Prostate gland (tissue), 2 donors: ENCODE measurements around the gene BNIP3.

Experiments
- POLR2AphosphoS5 ChIP-seq: sonication (generic); formaldehyde crosslinking; IDR thresholded peaks from one replicate; pipeline ENCODE4 v1.6.1; 2017; ENCODE audit warnings: antibody characterized with exemption
- TF ChIP-seq, protein P1 (sequence below), 4 experiments: fragments of 200-600 bp in 2 of 4; fragments of 450-650 bp in 2 of 4; sonication (generic) in 2 of 4; IDR thresholded peaks; 1 replicate in 3 of 4; 2 replicates in 1 of 4; pipeline ENCODE4 v1.5.1; 2016 to 2019; ENCODE audit warnings: antibody characterized with exemption in 4 of 4, mild to moderate bottlenecking in 2 of 4, moderate library complexity in 2 of 4

GRCh38 chr10:131978366-131978765, 3.4 kb downstream of the BNIP3 start:
- TF ChIP-seq, protein P1, sequence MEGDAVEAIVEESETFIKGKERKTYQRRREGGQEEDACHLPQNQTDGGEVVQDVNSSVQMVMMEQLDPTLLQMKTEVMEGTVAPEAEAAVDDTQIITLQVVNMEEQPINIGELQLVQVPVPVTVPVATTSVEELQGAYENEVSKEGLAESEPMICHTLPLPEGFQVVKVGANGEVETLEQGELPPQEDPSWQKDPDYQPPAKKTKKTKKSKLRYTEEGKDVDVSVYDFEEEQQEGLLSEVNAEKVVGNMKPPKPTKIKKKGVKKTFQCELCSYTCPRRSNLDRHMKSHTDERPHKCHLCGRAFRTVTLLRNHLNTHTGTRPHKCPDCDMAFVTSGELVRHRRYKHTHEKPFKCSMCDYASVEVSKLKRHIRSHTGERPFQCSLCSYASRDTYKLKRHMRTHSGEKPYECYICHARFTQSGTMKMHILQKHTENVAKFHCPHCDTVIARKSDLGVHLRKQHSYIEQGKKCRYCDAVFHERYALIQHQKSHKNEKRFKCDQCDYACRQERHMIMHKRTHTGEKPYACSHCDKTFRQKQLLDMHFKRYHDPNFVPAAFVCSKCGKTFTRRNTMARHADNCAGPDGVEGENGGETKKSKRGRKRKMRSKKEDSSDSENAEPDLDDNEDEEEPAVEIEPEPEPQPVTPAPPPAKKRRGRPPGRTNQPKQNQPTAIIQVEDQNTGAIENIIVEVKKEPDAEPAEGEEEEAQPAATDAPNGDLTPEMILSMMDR (IDR thresholded peaks at IDR 0.05): no peak
- no peak for TF ChIP-seq POLR2AphosphoS5
